ENCODE results near the gene THBS4.

The THBS4 gene

GRCh38 chr5:80026841-80027240 lies 8.3 kb upstream of the THBS4 start:
- in situ Hi-C loops (cut with HindIII; ENCODE audit: low pct_ligation_motif_present, low sequenced_read_pairs), result no loop called here
- no peak overlapping the region for H3K4me3 ChIP-seq (ENCODE audit: low read depth, low read length)
- no peaks in the 10 kb centered on the region for H3K27me3 ChIP-seq (replicated peaks)
- H3K27ac ChIP-seq, result no peak overlapping the region
- H3K36me3 ChIP-seq (replicated peaks), result no peaks in the 10 kb centered on the region
- no peak for DNase-seq
- TF ChIP-seq CTCF (IDR thresholded peaks at IDR 0.05; ENCODE audit: low read depth, low read length, missing control alignments), result no peak

DNA sequence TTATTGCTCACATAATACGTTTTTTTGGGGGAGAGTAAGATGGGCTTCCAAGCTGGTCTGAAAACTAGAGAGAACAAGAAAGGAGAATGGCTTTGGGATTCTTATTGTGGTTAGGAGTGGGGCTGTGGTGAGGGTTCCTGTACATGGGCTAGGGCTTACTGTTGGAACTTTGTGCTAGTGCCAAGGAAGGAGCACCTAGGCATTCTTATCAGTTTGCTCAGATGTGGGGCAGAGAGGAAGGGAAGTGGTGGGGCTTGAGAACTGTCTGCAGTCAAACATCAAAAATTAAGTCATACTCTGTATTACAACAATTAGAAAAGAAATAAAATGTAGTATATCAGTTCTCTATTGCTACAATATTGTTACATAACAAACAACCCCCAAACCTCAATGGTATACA lies 4.0 kb upstream of the THBS4 start:
- Histone ChIP-seq H3K27me3 (replicated peaks) (peaks cover 25% of the 10 kb centered on the region), H3K4me3 (ENCODE audit: low read depth, low read length) (no peak overlapping the region), H3K36me3 (replicated peaks) (no peaks in the 10 kb centered on the region), H3K27ac (no peak overlapping the region)
- TF ChIP-seq CTCF (IDR thresholded peaks at IDR 0.05; ENCODE audit: low read depth, low read length, missing control alignments), result no peak
- DNase-seq, result no peak
- in situ Hi-C loops (cut with HindIII; ENCODE audit: low pct_ligation_motif_present, low sequenced_read_pairs), result no loop called here

GRCh38 chr5:80033513-80033912 lies 1.6 kb upstream of the THBS4 start:
- H3K27me3 ChIP-seq (replicated peaks), result peaks cover 33% of the 10 kb centered on the region
- H3K27ac ChIP-seq, result no peak overlapping the region
- no peak for TF ChIP-seq CTCF (IDR thresholded peaks at IDR 0.05; ENCODE audit: low read depth, low read length, missing control alignments)
- no peak for DNase-seq
- no peak overlapping the region for H3K4me3 ChIP-seq (ENCODE audit: low read depth, low read length)
- no peaks in the 10 kb centered on the region for H3K36me3 ChIP-seq (replicated peaks)
- in situ Hi-C loops (cut with HindIII; ENCODE audit: low pct_ligation_motif_present, low sequenced_read_pairs), result no loop called here

- peaks cover 34% of the 10 kb centered on the region for H3K27me3 ChIP-seq (replicated peaks)
- no peak for TF ChIP-seq CTCF (IDR thresholded peaks at IDR 0.05; ENCODE audit: low read depth, low read length, missing control alignments)
- no peak overlapping the region for H3K27ac ChIP-seq
- no peak overlapping the region for H3K4me3 ChIP-seq (ENCODE audit: low read depth, low read length)
- no peaks in the 10 kb centered on the region for H3K36me3 ChIP-seq (replicated peaks)
- no peak for DNase-seq
- in situ Hi-C loops (cut with HindIII; ENCODE audit: low pct_ligation_motif_present, low sequenced_read_pairs), result no loop called here
Measured at GRCh38 chr5:80034559-80034958, 589 bp upstream of the THBS4 start.

GRCh38 chr5:80035839-80036238 lies 691 bp downstream of the THBS4 start:
- DNase-seq, result no peak
- H3K27me3 ChIP-seq (replicated peaks), result peaks cover 39% of the 10 kb centered on the region
- no peak overlapping the region for H3K4me3 ChIP-seq (ENCODE audit: low read depth, low read length)
- no peak overlapping the region for H3K27ac ChIP-seq
- H3K36me3 ChIP-seq (replicated peaks), result no peaks in the 10 kb centered on the region
- in situ Hi-C loops (cut with HindIII; ENCODE audit: low pct_ligation_motif_present, low sequenced_read_pairs), result no loop called here
- no peak for TF ChIP-seq CTCF (IDR thresholded peaks at IDR 0.05; ENCODE audit: low read depth, low read length, missing control alignments)

GRCh38 chr5:80036615-80037014 lies 1.5 kb downstream of the THBS4 start:
- in situ Hi-C loops (cut with HindIII; ENCODE audit: low pct_ligation_motif_present, low sequenced_read_pairs), result no loop called here
- no peak for DNase-seq
- H3K36me3 ChIP-seq (replicated peaks), result no peaks in the 10 kb centered on the region
- TF ChIP-seq CTCF (IDR thresholded peaks at IDR 0.05; ENCODE audit: low read depth, low read length, missing control alignments), result no peak
- no peak overlapping the region for H3K4me3 ChIP-seq (ENCODE audit: low read depth, low read length)
- H3K27ac ChIP-seq, result no peak overlapping the region
- H3K27me3 ChIP-seq (replicated peaks), result peaks cover 39% of the 10 kb centered on the region
